Measurements from ENCODE around the gene FAT4.

GRCh38 chr4:125266901-125267604, 47.7 kb upstream of the FAT4 start:
- TF ChIP-seq GATA2 (IDR thresholded peaks at IDR 0.05; ENCODE audit: low read depth, low read length) (no peak), GATA3 (IDR thresholded peaks at IDR 0.05; ENCODE audit: low read depth, low read length) (peak; percentile 11; the same call in 1 of the 2 replicates)
